ENCODE data around the gene SPDYC. TPM values are rescaled to one million over a fixed set of nuclear protein-coding genes. Genes with fewer than 3 reads are reported as not detected.

Gene SPDYC
- total RNA-seq, 1 donor from 2014 or later, result not detected

GRCh38 chr11:65185171-65185570 lies 15.1 kb downstream of the SPDYC start:
- Histone ChIP-seq H3K36me3 (peaks cover 62% of the 10 kb centered on the region), H3K27me3 (ENCODE audit: low read depth) (no peaks in the 10 kb centered on the region), H3K9me3 (no peaks in the 10 kb centered on the region), H3K27ac (no peak overlapping the region), H3K4me3 (no peak overlapping the region), H3K4me1 (peaks cover 29% of the 10 kb centered on the region)
- intact Hi-C loops (cut with DNase I), result no loop called here
- DNase-seq (no peak), ATAC-seq (no peak)
- TF ChIP-seq CTCF (IDR thresholded peaks at IDR 0.05), result no peak

GRCh38 chr11:65185869-65186341 lies 15.9 kb downstream of the SPDYC start:
- Histone ChIP-seq H3K36me3 (peaks cover 69% of the 10 kb centered on the region), H3K27ac (no peak overlapping the region), H3K4me1 (peaks cover 21% of the 10 kb centered on the region), H3K4me3 (no peak overlapping the region), H3K27me3 (ENCODE audit: low read depth) (no peaks in the 10 kb centered on the region), H3K9me3 (no peaks in the 10 kb centered on the region)
- ATAC-seq (no peak), DNase-seq (no peak)
- intact Hi-C loops (cut with DNase I), result no loop called here
- no peak for TF ChIP-seq CTCF (IDR thresholded peaks at IDR 0.05)

DNA sequence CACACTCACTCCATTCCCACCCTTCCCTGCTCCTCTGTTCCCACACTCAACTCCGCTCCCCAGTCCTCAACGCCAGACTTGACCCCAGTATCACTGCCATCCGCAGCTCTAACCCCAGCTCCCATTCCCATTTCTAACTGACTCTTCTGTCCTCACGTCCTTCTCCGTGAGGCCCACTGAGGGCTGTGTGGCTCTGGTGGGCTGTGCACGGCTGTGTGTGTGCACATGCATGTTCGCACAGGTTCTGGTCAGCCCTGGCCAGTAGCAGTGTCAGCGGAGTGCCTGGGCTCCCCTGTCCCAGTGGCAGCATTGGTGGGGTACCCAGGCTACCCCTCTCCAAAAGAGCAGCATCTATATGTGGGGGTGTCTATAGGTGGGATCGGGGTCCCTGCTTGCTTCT lies 16.7 kb downstream of the SPDYC start:
- Histone ChIP-seq H3K36me3 (peaks cover 75% of the 10 kb centered on the region), H3K27me3 (ENCODE audit: low read depth) (no peaks in the 10 kb centered on the region), H3K4me1 (peaks cover 19% of the 10 kb centered on the region), H3K9me3 (no peaks in the 10 kb centered on the region), H3K4me3 (no peak overlapping the region), H3K27ac (no peak overlapping the region)
- no peak for ATAC-seq
- TF ChIP-seq CTCF (IDR thresholded peaks at IDR 0.05), result no peak
- intact Hi-C loops (cut with DNase I), result no loop called here
- no peak for DNase-seq

- Histone ChIP-seq H3K9me3 (no peaks in the 10 kb centered on the region), H3K36me3 (peaks cover 80% of the 10 kb centered on the region), H3K4me1 (peaks cover 18% of the 10 kb centered on the region), H3K27me3 (ENCODE audit: low read depth) (no peaks in the 10 kb centered on the region), H3K4me3 (no peak overlapping the region), H3K27ac (no peak overlapping the region)
- TF ChIP-seq CTCF (IDR thresholded peaks at IDR 0.05), result no peak
- DNase-seq (no peak), ATAC-seq (no peak)
- intact Hi-C loops (cut with DNase I), result no loop called here
These were observed 17.2 kb downstream of the SPDYC start for GRCh38 chr11:65187146-65187675.

- peaks cover 10% of the 10 kb centered on the region for H3K4me1 ChIP-seq
- H3K9me3 ChIP-seq, result no peaks in the 10 kb centered on the region
- intact Hi-C loops (cut with DNase I), result no loop called here
- ATAC-seq (peak in 1 of 2 donors; percentile 4), DNase-seq (no peak)
- no peak overlapping the region for H3K27ac ChIP-seq
- no peak overlapping the region for H3K4me3 ChIP-seq
- peaks cover 85% of the 10 kb centered on the region for H3K36me3 ChIP-seq
- H3K27me3 ChIP-seq (ENCODE audit: low read depth), result no peaks in the 10 kb centered on the region
- no peak for TF ChIP-seq CTCF (IDR thresholded peaks at IDR 0.05)
These were observed 18.0 kb downstream of the SPDYC start for GRCh38 chr11:65187971-65188461.
